Hematopoietic multipotent progenitor cell treated with erythropoietin and hydrocortisone succinate and interleukin-3 and kit ligand, for 4 days (in vitro differentiated cells): Measurements from ENCODE around the gene NBEA.
A peak's percentile ranks its signal among the peaks of the same experiment; 100 is the strongest.
"Not testable (repeated sequence)": the region's sequence is repeated elsewhere in the genome, so short reads cannot be mapped to it uniquely, and the experiment has no call there.

Source experiments
- DNase-seq: peaks from one replicate; pipeline ENCODE4 v3.0.0-alpha.2; 2015

The NBEA gene, protein sequence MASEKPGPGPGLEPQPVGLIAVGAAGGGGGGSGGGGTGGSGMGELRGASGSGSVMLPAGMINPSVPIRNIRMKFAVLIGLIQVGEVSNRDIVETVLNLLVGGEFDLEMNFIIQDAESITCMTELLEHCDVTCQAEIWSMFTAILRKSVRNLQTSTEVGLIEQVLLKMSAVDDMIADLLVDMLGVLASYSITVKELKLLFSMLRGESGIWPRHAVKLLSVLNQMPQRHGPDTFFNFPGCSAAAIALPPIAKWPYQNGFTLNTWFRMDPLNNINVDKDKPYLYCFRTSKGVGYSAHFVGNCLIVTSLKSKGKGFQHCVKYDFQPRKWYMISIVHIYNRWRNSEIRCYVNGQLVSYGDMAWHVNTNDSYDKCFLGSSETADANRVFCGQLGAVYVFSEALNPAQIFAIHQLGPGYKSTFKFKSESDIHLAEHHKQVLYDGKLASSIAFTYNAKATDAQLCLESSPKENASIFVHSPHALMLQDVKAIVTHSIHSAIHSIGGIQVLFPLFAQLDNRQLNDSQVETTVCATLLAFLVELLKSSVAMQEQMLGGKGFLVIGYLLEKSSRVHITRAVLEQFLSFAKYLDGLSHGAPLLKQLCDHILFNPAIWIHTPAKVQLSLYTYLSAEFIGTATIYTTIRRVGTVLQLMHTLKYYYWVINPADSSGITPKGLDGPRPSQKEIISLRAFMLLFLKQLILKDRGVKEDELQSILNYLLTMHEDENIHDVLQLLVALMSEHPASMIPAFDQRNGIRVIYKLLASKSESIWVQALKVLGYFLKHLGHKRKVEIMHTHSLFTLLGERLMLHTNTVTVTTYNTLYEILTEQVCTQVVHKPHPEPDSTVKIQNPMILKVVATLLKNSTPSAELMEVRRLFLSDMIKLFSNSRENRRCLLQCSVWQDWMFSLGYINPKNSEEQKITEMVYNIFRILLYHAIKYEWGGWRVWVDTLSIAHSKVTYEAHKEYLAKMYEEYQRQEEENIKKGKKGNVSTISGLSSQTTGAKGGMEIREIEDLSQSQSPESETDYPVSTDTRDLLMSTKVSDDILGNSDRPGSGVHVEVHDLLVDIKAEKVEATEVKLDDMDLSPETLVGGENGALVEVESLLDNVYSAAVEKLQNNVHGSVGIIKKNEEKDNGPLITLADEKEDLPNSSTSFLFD (N-terminal part only)

GRCh38 chr13:34941835-34942731 is at the start of gene NBEA:
TSS of gene NBEA (plus strand) at chr13:34942270. CDS start at chr13:34942821, 551 bp downstream.
- DNase-seq = peak; percentile 89

- no peak for DNase-seq
Observed at GRCh38 chr13:34894756-34895155, 47.3 kb upstream of the NBEA start.

GRCh38 chr13:34897220-34897619 is 44.9 kb upstream of the NBEA start:
- DNase-seq = no peak

GRCh38 chr13:34899888-34900287 is 42.2 kb upstream of the NBEA start:
- DNase-seq = no peak

DNA sequence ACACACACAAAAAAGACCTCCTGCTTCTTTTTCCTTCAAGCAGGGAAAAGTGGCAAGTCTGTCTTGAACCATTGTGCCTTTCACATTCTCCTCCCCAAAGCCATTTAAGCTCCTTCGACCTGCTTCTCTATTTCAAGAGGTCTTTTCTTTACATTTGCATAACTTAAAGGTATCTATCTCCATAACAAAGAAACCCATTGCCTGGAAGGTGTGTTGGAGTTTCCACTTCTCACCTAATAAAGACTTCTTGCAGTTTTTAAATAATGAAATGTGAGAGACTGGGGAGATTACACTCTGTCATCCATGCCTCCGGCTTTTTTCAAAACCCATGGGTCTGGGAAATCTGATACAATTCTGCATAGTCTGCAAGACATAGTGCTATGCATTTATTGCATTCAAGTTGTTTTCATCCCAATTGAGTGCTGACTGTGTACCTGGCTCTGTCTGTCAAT is 41.8 kb upstream of the NBEA start:
- DNase-seq = no peak

- no peak for DNase-seq
Observed at GRCh38 chr13:34901572-34901971, 40.5 kb upstream of the NBEA start.

GRCh38 chr13:34911159-34911558 is 30.9 kb upstream of the NBEA start:
- DNase-seq = no peak

DNA sequence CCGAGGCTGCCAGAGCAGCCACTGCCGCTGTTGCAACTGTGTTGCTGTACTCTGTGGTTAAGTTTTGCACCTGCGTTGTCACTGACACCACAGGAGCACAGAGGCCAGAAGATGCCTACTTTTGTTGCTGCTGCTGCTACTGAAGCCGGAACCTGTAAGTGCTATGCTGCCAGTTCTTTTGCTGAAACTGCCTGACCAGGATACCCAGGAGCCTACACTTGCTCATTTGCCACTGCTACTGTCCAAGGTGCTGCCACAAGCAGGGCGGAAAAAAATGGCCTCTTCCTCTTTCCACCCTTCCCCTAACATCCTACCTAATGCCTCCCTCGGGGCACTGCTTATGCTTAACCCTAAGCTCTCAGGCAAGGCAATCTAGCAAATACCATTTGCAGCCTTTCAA is 29.0 kb upstream of the NBEA start:
- DNase-seq = peak; percentile 27

DNA sequence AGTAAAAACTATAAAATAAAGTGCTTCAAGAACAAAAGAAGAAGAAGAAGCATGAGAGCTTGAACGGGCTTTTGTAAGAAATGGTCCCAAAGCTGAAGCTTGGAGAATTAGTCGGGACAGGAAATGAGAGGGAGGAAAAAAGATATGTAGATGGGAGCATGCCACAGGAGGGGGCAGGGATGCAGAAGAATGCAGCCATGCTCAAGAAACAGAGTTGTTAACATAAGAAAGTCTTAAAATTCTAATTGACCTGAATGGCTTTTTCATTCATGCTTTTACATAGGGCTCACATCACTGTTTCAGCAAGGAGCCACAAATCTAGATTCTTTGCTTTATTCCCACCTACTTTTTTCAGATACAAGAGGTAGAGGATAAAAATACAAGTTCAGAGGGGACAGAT is 27.7 kb upstream of the NBEA start:
- no peak for DNase-seq

DNA sequence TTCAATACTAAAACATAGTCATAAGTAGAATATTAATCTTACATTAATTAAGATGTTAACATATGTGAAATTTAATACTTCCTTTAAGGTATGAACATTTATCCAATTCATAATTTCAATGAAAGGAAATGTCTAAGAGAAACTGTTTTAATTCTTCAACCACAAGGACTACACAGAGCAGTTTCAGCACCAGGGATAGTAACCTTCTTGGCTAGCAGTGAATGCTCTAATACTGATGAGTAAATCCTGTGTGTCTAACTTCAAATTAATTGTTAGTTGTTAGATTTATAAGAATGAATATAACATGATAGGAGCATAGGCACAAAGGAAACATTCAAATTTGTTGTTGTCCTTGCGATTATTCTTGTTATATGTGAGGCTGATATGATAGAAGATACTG is 15.6 kb upstream of the NBEA start:
- DNase-seq = peak; percentile 60

- not testable (repeated sequence) for DNase-seq
Observed at GRCh38 chr13:34928676-34929075, 13.4 kb upstream of the NBEA start.

- DNase-seq = no peak
Observed at GRCh38 chr13:34931572-34931971, 10.5 kb upstream of the NBEA start.

- DNase-seq = no peak
Observed at GRCh38 chr13:34933349-34933748, 8.7 kb upstream of the NBEA start.

GRCh38 chr13:34933786-34934185 is 8.3 kb upstream of the NBEA start:
- DNase-seq = no peak

- DNase-seq = no peak
Observed at GRCh38 chr13:34935841-34936240, 6.2 kb upstream of the NBEA start.

GRCh38 chr13:34939771-34940170 is 2.3 kb upstream of the NBEA start:
- no peak for DNase-seq

DNA sequence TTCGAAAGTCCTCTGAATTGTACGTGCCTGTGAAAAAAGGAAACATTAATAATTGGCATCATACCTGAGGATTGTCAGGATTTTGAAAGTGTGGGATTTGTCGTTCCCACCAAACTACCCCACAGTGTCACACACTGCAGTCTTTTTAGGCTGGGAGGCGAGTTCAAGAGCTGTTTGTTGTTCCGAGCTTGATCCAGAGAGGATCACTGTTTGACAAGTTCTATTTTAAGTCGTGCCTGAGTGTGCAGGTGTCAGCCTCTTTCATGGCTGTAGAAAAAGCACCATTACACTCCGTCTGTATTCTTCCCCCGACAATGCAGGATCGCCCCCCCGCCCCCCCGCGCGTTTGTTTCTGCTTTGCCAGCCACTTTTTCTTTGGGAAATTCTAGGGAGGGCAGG is 635 bp upstream of the NBEA start:
- DNase-seq = peak; percentile 5

GRCh38 chr13:34942732-34943435 is 814 bp downstream of the NBEA start:
- DNase-seq = peak; percentile 35

DNA sequence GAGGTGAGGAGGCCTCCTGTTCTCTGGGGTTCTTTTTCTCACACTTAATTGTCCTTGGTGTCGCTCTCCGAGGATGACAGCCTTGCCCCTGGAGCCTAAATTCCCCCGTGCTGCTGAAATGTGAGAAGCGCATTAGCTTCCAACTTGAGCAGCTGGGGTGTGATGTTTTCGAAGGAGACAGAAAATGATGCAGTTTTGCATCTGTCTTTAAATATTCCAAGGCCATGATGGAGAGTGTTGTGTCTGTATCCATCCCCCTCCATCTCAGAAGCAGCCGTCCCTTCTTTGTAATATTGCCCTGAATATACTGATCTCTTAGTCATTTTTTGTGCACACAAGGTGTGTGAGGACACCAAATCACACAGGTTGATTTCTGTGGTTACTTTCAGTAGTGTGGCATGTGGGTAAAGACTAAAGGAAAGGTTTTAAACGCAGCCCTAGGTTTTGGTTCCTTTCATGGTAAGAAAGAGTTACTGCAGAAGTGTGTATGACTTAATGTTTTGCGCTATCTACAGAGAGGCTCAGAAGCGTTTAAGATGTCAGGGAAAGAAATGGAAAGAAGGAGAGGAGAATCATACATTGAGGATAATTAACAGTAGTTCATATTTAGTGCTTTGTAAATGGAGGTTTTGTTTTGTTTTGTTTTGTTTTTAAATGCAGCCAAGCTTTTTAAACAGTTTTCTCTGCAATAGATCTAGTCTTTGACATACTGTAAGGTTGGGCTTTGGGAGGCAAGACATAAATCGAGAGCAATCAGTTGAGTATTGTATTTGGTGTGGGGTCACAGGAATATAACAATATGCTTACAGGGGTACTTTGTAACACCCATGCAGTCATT is 1.6 kb downstream of the NBEA start:
- peak; percentile 3 for DNase-seq

DNA sequence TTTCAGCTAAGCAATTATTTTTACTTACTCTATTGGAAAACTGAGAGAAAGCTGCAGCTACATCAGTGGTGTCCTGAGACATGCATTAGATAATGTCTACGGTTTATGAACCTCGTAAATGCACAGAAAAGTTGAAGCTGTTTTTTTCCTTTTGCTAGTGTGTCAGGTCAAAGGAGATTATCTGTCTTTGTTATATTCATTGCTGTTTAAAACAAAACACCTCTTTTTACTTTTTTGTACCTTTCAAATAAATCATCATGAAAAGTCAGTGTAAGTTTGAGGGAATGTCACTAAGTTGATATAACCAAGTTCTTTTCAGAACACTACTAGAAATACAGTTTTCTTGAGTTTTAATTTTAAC is 2.2 kb downstream of the NBEA start:
- no peak for DNase-seq

DNA sequence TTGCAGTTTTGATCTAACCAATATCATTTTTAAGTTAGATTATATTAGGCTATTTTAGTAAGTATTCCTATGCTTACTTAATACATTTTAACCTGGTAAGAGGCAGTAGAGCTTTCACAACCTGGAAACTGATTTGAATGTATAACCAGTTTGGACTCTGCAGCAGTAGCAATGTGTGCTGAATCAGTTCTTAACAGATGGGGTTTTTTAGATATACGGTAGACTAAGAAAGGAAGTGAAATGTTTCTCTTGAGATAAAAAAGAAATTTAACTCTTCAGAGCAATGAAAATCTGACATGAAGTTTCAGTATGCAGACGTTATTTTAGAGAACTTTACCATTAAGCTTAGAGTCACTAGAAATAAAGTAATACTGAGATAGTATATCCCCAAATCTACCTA is 2.7 kb downstream of the NBEA start:
- DNase-seq = peak; percentile 48
